Measurements from ENCODE around the gene NUMB.

Gene NUMB

GRCh38 chr14:73286598-73286997 lies 171.7 kb downstream of the NUMB start:
- DNase-seq: no peak

- DNase-seq: no peak
These were observed 172.4 kb downstream of the NUMB start for GRCh38 chr14:73285979-73286378.

DNA sequence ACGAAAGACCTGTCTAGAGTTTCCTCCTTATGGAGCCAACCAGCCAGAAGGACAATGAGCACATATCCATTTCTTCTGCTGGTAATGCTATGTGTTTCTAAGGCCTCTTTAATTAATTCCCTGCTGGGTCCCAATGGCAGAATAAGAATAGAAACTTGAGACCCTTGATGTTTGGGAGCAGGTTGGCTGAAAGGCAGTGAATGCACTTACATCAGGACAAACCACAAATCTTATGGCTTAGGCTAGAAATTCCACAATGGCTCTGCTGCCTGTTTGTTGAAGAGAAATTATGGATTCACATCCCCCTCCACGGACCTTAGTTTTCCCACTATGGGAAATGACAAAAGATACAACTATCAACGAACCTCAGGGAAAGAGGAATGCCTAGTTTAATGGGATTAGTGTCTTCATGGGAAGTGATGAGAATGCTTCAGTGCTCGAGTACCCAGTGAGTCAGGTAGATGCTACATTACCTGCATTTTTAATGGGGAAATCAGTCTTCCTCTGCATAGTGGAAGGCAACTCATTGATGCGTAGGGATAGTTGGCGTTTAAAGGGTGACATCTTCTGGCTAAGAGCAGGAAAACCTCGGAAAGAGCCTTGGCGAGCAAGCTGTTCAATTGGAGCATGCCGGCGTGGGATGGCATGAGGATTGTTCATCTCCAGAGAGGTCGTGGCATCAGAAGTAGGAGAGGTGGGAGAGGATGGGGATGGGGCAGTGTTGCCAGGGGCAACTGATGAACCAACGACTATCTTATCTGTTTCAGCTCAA lies 174.6 kb downstream of the NUMB start:
- no peak for DNase-seq

- no peak for DNase-seq
These were observed 177.4 kb downstream of the NUMB start for GRCh38 chr14:73280903-73281302.

GRCh38 chr14:73277376-73277775 lies 181.0 kb downstream of the NUMB start:
- DNase-seq: no peak

DNA sequence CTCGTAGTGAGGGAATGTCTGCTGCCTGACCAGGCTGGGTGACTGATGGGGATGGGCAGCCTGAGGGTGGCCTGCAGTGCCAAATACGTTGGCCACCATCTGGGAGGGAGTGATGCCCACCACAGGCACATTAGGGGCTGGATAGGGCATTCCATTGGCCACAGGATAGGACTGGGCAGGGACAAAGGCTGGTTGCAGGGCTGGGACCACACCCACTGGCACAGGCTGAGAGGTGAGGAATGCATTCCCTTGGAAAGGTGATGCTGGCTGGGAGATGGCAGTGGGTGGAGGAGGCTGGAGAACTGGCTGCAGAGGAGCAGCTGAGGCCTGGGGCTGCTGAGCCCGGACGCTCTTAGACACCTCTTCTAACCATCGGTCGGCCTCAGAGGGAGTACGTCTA lies 181.5 kb downstream of the NUMB start:
- no peak for DNase-seq

GRCh38 chr14:73273799-73274198 lies 184.5 kb downstream of the NUMB start:
- DNase-seq: no peak

- no peak for DNase-seq
These were observed 186.0 kb downstream of the NUMB start for GRCh38 chr14:73272393-73272792.

GRCh38 chr14:73269729-73270531 lies 188.4 kb downstream of the NUMB start:
- peak; percentile 39 for DNase-seq

- no peak for DNase-seq
These were observed 190.9 kb downstream of the NUMB start for GRCh38 chr14:73267474-73267873.

DNA sequence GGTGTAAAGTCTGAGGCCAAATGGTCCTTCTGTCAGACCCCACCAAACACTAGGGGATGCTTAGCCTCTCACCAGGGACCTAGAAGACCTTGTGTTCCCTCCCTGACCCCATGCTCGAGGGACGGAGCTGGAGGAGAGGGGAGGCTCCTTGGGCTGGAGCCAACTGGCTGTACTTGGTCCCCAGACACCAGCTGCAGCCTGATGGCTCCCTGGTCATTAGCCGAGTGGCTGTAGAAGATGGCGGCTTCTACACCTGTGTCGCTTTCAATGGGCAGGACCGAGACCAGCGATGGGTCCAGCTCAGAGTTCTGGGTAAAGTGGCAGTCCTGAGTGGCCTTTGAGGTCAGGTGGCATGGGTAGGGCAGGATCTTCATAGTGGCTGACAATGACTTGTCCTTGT lies 192.0 kb downstream of the NUMB start:
- DNase-seq: no peak

- DNase-seq: no peak
These were observed 192.7 kb downstream of the NUMB start for GRCh38 chr14:73265721-73266046.

- no peak for DNase-seq
These were observed 193.2 kb downstream of the NUMB start for GRCh38 chr14:73264885-73265720.

DNA sequence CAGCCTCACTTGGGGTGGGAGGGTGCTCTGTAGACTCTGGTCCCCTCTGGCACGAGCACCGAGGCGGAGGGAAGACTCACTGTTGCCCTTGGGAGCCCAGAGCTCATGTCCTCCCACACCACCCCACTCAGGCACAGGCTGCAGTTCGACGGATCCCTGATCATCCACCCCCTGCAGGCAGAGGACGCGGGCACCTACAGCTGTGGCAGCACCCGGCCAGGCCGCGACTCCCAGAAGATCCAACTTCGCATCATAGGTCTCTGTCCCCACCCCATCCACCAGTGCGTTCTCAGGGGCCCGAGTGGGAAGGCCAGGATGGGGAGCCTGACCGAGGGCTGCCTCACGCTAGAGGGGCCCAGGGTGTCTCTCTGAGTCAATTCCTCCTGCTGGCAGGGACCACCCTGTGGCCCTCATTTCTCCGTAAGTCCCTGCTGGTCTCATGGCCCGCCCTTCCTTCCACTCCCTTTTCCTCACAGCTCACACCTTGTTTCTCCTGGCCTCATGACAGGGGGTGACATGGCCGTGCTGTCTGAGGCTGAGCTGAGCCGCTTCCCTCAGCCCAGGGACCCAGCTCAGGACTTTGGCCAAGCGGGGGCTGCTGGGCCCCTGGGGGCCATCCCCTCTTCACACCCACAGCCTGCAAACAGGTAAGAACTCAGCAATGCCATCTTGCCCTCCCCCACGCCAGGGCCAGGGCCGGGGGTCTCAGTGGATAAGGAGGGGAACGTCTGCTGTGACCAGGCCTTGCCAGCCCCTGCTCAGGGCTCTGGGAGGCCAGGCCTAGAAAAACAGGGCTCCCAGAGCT lies 194.1 kb downstream of the NUMB start:
- no peak for DNase-seq

- no peak for DNase-seq
These were observed 194.7 kb downstream of the NUMB start for GRCh38 chr14:73263606-73264005.

GRCh38 chr14:73262427-73263183 lies 195.7 kb downstream of the NUMB start:
- DNase-seq: no peak

GRCh38 chr14:73261520-73262426 lies 196.6 kb downstream of the NUMB start:
- DNase-seq: no peak

DNA sequence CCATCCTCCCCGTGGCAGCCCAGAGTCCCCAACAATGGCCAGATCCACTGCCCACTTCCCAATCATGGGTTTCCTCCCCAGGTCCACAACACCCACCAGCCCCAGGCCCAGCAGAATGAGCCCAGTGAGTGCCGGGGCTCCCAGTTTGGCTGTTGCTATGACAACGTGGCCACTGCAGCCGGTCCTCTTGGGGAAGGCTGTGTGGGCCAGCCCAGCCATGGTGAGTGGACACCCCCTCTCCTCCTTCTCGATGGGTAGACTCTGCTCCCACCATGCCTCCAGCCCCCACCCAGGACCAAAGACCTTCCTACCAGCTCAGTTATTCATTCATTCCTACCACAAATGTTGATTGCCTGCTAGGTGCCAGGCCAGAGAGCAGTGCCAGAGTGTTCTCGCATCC lies 197.3 kb downstream of the NUMB start:
- no peak for DNase-seq

DNA sequence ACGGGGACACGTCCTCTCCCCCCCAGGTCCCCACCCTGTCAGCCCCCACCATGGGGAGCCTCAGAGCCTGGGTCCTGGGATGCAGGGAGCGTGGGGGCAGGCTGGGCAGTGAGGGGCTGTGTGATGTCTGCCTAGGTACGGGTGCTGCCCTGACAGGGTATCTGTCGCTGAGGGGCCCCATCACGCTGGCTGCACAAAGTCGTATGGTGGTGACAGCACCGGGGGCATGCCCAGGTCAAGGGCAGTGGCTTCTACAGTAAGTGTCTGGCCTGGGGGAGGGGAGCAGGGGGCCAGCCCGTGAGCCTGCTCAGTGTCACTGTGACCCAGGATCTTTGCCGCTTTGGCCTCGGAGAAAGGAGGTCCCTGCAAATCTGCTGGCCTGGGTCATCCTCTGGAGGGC lies 197.8 kb downstream of the NUMB start:
- no peak for DNase-seq

DNA sequence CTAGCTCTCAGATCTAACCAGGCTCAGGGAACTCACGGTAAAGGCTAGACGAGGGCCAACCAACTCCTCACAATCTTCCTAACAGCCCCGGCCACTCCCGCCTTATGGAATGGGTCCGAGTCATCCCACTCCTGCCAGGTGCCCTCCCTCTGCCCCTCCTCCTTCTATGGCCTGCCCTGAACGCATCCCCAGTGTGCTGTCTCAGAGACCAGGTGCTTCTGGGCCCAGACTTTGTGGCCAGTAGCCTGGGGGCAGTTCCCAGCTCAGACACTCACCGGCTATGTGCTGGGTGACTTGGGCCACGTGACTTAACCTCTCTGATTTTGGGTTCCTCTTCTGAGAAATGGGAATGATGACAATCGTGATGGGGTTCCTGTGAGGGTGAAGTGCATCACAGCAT lies 198.5 kb downstream of the NUMB start:
- no peak for DNase-seq

All from EL (cell line).